Activated gamma-delta T cell (primary cell): ENCODE results near the gene WNK1.
"Not testable (repeated sequence)": the region's sequence is repeated elsewhere in the genome, so short reads cannot be mapped to it uniquely, and the experiment has no call there.

Experiments used
- DNase-seq: peaks from one replicate; lab custom pipeline; 2025; lab: John Stamatoyannopoulos, UW

WNK1 gene

GRCh38 chr12:779745-780734, 27.7 kb downstream of the WNK1 start:
- DNase-seq: no peak

- no peak for DNase-seq
These were observed 28.5 kb downstream of the WNK1 start for GRCh38 chr12:780750-781379.

DNA sequence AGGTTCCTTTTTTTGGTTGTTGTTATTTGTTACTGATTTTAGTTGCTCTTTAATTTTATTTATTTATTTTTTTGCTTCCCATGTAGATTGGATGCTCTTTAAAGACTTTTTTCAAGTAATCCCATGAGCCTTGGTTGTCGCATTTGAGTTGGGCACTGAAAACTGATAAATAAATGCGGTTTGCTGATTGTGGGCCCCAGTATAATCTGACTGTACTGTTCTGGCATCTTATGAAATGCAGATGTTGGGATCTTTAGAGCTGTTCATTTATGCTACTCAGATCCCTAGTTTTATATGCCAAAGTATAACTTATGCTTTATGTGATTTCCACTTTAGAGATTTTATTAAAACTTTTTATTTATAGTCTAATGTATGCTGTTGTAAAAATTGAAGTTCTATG, 33.3 kb downstream of the WNK1 start:
- no peak for DNase-seq

DNA sequence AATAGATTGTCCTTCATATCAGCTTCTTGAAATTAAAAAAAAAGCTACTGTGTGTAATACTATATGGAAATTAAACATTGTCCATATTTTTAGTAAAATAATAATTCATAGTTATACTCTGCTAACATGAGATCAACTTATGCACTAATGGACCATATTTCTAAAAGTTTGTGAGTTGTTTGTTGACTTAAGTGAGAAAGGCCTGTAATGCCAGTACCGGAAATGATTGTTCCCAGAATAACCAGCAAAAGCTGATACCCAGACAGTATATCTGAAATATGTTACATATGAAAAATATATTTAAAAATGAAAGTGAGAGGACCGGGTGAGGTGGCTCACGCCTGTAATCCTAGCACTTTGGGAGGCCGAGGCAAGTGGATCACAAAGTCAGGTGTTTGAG, 35.9 kb downstream of the WNK1 start:
- DNase-seq: no peak

GRCh38 chr12:788762-789161, 36.4 kb downstream of the WNK1 start:
- DNase-seq: not testable (repeated sequence)

DNA sequence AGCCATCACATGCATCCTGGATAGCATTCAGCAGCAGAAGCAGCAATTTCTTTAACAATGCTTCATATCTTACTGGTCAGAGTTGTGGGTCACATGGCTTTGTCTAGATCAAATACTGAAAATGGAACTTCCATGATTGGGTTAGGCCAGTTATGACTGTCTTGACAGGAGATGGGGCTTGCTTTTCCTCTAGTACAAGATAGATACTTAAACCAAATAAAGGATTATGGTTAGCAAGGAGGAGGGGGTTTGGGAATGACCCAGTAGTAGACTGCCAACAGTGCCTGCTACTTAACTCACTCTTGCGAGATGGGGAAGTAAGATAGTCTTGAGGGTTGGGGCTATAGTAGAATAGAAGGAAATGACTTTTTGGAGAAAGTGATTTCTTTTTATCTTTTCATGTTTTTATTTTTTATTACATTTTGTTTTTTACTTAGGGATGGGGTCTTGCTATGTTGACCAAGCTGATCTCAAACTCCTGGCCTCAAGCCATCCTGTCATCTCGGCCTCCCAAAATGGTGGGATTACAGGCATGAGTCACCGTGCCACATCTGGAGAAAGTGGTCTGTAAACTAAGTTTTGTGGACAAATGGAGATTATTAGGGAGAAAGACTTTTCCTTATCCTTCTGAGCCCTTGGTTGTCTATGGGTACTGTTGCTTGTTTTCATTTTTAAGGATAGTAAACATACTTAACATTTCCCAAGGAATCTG, 37.6 kb downstream of the WNK1 start:
- no peak for DNase-seq

DNA sequence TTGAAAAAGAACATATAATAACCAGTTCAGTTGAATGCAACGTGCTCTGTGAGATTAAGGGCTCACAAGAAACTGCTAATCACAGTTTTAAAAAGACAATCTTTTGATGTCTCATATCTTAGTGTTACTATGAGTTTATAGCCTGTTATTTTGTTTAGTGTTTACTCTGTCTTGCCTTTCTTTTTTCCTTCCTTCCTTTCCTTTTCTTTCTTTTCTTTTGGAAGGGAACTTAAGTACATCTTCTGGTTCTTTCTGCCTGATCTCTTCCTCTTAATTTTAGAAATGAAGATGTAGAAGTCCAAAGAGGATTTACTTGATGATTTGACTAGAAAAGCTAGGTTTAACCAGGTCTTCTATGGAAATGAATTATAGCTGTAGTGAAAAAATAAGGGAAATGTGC, 38.2 kb downstream of the WNK1 start:
- DNase-seq: no peak

GRCh38 chr12:793037-793436, 40.7 kb downstream of the WNK1 start:
- DNase-seq: no peak

DNA sequence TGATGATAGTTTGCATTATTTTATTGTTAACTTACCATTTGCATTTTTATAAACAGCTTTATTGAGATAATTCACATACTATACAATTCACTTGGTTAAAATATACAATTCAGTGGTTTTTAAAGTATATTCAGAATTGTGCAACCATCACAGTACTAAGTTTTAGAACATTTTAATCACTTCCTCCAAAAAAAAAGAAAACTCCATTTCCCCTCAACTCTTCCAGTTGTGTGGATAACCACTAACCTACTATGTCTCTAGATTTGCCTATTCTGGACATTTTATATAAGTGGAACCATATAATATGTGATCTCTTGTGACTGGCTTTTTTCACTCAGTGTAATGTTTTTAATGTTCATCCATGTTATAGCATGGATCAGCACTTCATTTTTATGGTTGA, 41.3 kb downstream of the WNK1 start:
- DNase-seq: no peak

GRCh38 chr12:795305-795704, 42.9 kb downstream of the WNK1 start:
- DNase-seq: no peak

DNA sequence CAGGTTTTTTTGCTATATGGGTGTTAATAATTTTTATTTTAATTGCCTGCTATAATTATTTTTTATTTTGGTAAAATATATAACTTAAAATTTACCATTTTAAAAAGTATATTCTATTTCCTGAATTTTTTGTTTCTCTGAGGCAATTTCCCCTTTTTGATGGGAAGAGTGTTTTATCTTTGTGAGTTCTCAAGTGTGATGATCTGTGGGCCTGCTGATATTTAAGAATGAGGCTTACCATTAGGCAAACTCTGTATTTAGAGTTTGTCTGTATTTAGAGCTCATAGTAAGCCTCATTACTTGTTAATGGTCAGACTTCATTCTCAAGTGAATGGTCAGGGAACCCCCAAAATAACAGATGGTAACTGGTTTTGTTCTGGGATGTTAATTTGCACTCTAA, 48.0 kb downstream of the WNK1 start:
- no peak for DNase-seq

- DNase-seq: no peak
These were observed 50.1 kb downstream of the WNK1 start for GRCh38 chr12:802242-803120.

GRCh38 chr12:805022-805632, 52.7 kb downstream of the WNK1 start:
- no peak for DNase-seq

DNA sequence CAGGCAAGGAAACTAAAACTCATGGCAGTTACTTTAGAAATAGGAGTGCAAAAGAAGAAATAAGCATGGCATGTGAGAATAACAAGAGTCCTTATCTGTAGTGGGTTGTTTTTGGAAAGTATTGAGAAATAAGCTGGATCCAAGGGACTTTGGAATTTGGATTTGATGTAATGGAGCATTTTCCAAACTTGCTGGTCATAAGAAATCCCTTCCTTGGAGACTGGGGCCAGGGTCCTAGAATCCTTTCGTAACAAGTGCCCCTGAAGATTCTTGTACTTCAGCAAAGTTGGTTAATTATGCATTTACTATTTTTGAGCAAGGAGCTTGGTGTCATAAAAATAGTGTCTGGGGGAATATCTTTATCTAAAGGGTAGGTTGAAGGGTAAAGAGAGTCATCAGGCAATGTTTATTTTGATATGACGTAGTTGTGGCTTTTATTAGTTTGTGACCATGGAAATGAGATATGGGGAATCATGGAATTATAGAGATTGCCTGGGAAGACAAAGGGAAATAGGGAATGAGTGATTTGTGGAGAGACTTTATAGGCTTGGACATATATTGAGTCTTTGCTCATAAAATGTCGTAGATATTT, 53.9 kb downstream of the WNK1 start:
- DNase-seq: no peak

- no peak for DNase-seq
These were observed 54.8 kb downstream of the WNK1 start for GRCh38 chr12:807041-807735.

GRCh38 chr12:810116-810515, 57.7 kb downstream of the WNK1 start:
- DNase-seq: no peak

DNA sequence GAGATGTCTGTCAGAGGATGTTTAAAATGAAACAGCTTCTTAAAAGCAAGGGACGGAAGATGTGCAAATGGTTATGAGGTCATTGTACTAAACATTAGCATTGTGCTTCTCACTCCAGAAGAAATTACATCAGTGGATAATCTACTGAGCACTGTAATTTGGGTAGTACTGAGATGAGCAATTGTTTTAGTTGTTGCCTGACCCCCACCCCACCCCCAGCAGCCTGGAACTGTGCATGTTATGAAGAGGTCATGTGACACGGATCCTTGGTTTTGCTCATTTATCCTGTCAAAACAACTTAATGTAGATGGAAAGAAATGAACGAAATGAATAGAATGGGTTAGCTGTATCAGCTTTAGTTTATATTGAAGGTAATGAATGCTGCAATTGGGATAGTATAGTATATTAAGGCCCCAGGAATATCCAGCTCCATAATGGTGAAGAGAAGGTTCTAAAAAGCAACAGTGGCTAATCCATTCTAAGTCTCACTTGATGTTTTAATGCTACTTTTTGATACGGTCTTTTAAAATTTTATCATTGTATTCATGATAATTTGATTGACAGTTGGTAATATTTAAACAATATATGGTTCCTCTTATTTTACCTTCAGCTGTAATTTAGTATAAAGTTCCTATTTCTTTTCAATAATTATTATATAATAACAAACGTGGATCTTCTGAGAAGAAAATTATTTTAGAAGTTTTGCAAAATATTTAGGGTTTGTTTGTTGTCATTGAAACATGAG, 58.5 kb downstream of the WNK1 start:
- no peak for DNase-seq

GRCh38 chr12:812950-813349, 60.6 kb downstream of the WNK1 start:
- DNase-seq: no peak

DNA sequence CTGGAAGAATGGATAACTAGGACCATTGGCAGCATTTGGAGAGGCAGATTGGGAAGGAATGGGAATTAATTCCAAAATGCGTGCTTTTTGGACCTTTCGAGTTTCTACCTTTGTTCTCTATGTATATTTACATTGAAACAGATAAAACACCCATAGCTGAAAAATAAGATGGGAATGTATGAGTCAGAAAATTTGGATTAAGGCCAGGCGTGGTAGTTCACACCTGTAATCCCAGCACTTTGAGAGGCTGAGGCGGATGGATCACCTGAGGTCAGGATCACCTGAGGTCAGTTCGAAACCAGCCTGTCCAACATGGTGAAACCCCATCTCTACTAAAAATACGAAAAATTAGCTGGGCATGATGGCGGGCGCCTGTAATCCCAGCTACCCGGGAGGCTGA, 65.1 kb downstream of the WNK1 start:
- not testable (repeated sequence) for DNase-seq
